H1 (cell line): Measurements from ENCODE around the gene UBA6. TPM values are rescaled to one million over a fixed set of nuclear protein-coding genes. Genes with fewer than 3 reads are reported as not detected.

ENCODE experiments used
- CHD1 ChIP-seq: IDR thresholded peaks from 2 replicates; pipeline ENCODE4 v1.6.1; 2012; ENCODE audit warnings: low read depth, low read length, improper control_type of control experiment
- RAD21 ChIP-seq, 2 experiments: IDR thresholded peaks in 1 of 2; conservative IDR thresholded peaks in 1 of 2; 2 replicates each; pipeline ENCODE4 v1.6.1; 2011; ENCODE audit warnings: low read depth in 2 of 2, low read length in 2 of 2, improper control_type of control experiment in 1 of 2, inconsistent platforms in 1 of 2, mild to moderate bottlenecking in 1 of 2, moderate library complexity in 1 of 2
- polyA plus RNA-seq, 7 experiments: library from polyadenylated mRNA; depleted of rRNA in 3 of 7; stranded (reverse) in 5 of 7; unstranded in 2 of 7; fragments of >200 nt in 5 of 7; fragments of 200-250 nt in 2 of 7; gene quantifications; 1 replicate in 5 of 7; 2 replicates in 1 of 7; 4 replicates in 1 of 7; pipeline versions ENCODE4 v1.2.1 to v1.2.3, GENCODE V29; 2011 to 2013; ENCODE audit warnings: missing spikeins in 2 of 7, mixed read lengths in 2 of 7
- total RNA-seq: library from RNA; stranded (reverse); fragmentation: NEBNext Ultra II Directional; extraction: Animal tissue kit (Norgen Biotek cat#: 25700); gene quantifications from 2 replicates; pipeline ENCODE4 v1.2.1, GENCODE V29; 2021

The UBA6 gene
- total and polyA plus RNA-seq, 2 of the 8 experiments (the other 6 are each of a cell fraction or from before 2014, with no cell fraction given), result 17.4 to 74.3 TPM

- no peak for TF ChIP-seq RAD21 (IDR thresholded peaks at IDR 0.05 in 1 of 2, conservative IDR thresholded peaks at IDR 0.05 in 1 of 2; ENCODE audit: low read depth in 2 of 2, low read length in 2 of 2)
- TF ChIP-seq CHD1, result no peak
- TF ChIP-seq, all 59 proteins: peak for 0
These were observed 84.5 kb downstream of the UBA6 start (continued) for GRCh38 chr4:67616478-67616877.
